ENCODE data around the gene RTBDN. TPM values are rescaled to one million over a fixed set of nuclear protein-coding genes. Genes with fewer than 3 reads are reported as not detected.

RTBDN gene
- total RNA-seq, 1 donor from 2014 or later: not detected

- Mint-ChIP-seq H3K4me3 (ENCODE audit: unreplicated experiment) (no peak overlapping the region), H3K36me3 (ENCODE audit: low read depth) (no peaks in the 10 kb centered on the region), H3K27ac (ENCODE audit: unreplicated experiment) (no peak overlapping the region), H3K9me3 (ENCODE audit: low read depth) (no peaks in the 10 kb centered on the region), H3K4me1 (ENCODE audit: low read depth) (peaks cover 37% of the 10 kb centered on the region), H3K27me3 (ENCODE audit: low read depth) (no peaks in the 10 kb centered on the region)
- no peak for TF ChIP-seq CTCF (IDR thresholded peaks at IDR 0.05)
- no peak for DNase-seq (ENCODE audit: low spot score)
These were observed 49.4 kb downstream of the RTBDN start for GRCh38 chr19:12784871-12785430.

- Mint-ChIP-seq H3K36me3 (ENCODE audit: low read depth) (no peaks in the 10 kb centered on the region), H3K4me3 (ENCODE audit: unreplicated experiment) (no peak overlapping the region), H3K4me1 (ENCODE audit: low read depth) (peaks cover 42% of the 10 kb centered on the region), H3K9me3 (ENCODE audit: low read depth) (no peaks in the 10 kb centered on the region), H3K27ac (ENCODE audit: unreplicated experiment) (no peak overlapping the region), H3K27me3 (ENCODE audit: low read depth) (no peaks in the 10 kb centered on the region)
- TF ChIP-seq CTCF (IDR thresholded peaks at IDR 0.05): no peak
- DNase-seq (ENCODE audit: low spot score): no peak
These were observed 49.9 kb downstream of the RTBDN start for GRCh38 chr19:12784394-12784870.

- Mint-ChIP-seq H3K4me3 (ENCODE audit: unreplicated experiment) (peak overlapping the region; percentile 45), H3K36me3 (ENCODE audit: low read depth) (no peaks in the 10 kb centered on the region), H3K9me3 (ENCODE audit: low read depth) (no peaks in the 10 kb centered on the region), H3K27me3 (ENCODE audit: low read depth) (no peaks in the 10 kb centered on the region), H3K27ac (ENCODE audit: unreplicated experiment) (no peak overlapping the region), H3K4me1 (ENCODE audit: low read depth) (peaks cover 42% of the 10 kb centered on the region)
- DNase-seq (ENCODE audit: low spot score): no peak
- no peak for TF ChIP-seq CTCF (IDR thresholded peaks at IDR 0.05)
These were observed 50.5 kb downstream of the RTBDN start for GRCh38 chr19:12783849-12784393.

- Mint-ChIP-seq H3K36me3 (ENCODE audit: low read depth) (no peaks in the 10 kb centered on the region), H3K4me1 (ENCODE audit: low read depth) (peaks cover 42% of the 10 kb centered on the region), H3K27me3 (ENCODE audit: low read depth) (no peaks in the 10 kb centered on the region), H3K9me3 (ENCODE audit: low read depth) (no peaks in the 10 kb centered on the region), H3K4me3 (ENCODE audit: unreplicated experiment) (peak overlapping the region; percentile 46), H3K27ac (ENCODE audit: unreplicated experiment) (no peak overlapping the region)
- no peak for TF ChIP-seq CTCF (IDR thresholded peaks at IDR 0.05)
- no peak for DNase-seq (ENCODE audit: low spot score)
These were observed 51.0 kb downstream of the RTBDN start for GRCh38 chr19:12783291-12783848.

- Mint-ChIP-seq H3K36me3 (ENCODE audit: low read depth) (no peaks in the 10 kb centered on the region), H3K4me3 (ENCODE audit: unreplicated experiment) (peak overlapping the region; percentile 67), H3K9me3 (ENCODE audit: low read depth) (no peaks in the 10 kb centered on the region), H3K4me1 (ENCODE audit: low read depth) (peaks cover 41% of the 10 kb centered on the region), H3K27ac (ENCODE audit: unreplicated experiment) (peak overlapping the region; percentile 96), H3K27me3 (ENCODE audit: low read depth) (no peaks in the 10 kb centered on the region)
- DNase-seq (ENCODE audit: low spot score): no peak
- peak; percentile 43 for TF ChIP-seq CTCF (IDR thresholded peaks at IDR 0.05)
These were observed 51.7 kb downstream of the RTBDN start for GRCh38 chr19:12782424-12783290.

All from chondrocyte (in vitro differentiated cells).